Panc1 (cell line): ENCODE results near the gene CRYBG3.

ENCODE experiments used
- POLR2AphosphoS5 ChIP-seq: IDR thresholded peaks from 2 replicates; pipeline ENCODE4 v1.6.1; 2012; ENCODE audit warnings: mild to moderate bottlenecking, low read depth, low read length, moderate library complexity
- REST ChIP-seq, 2 experiments: IDR thresholded peaks; 2 replicates each; pipeline ENCODE4 v1.6.1; 2011 to 2012; ENCODE audit warnings: low read depth in 2 of 2, control low read depth in 1 of 2, low read length in 1 of 2, mild to moderate bottlenecking in 1 of 2, moderate library complexity in 1 of 2; ENCODE audit not compliant: insufficient read depth in 1 of 2
- TCF7L2 ChIP-seq: IDR thresholded peaks from 2 replicates; pipeline ENCODE4 v1.6.1; 2011; ENCODE audit warnings: mild to moderate bottlenecking, low read depth, low read length, inconsistent platforms
- TF ChIP-seq, protein P1 (sequence below): fragments of 450-650 bp; IDR thresholded peaks from 2 replicates; pipeline ENCODE4 v1.5.1; 2017; ENCODE audit warnings: mild to moderate bottlenecking

GRCh38 chr3:97937205-97937604, 115.4 kb downstream of the CRYBG3 start:
- TF ChIP-seq POLR2AphosphoS5, result no peak
- TF ChIP-seq, protein P1, sequence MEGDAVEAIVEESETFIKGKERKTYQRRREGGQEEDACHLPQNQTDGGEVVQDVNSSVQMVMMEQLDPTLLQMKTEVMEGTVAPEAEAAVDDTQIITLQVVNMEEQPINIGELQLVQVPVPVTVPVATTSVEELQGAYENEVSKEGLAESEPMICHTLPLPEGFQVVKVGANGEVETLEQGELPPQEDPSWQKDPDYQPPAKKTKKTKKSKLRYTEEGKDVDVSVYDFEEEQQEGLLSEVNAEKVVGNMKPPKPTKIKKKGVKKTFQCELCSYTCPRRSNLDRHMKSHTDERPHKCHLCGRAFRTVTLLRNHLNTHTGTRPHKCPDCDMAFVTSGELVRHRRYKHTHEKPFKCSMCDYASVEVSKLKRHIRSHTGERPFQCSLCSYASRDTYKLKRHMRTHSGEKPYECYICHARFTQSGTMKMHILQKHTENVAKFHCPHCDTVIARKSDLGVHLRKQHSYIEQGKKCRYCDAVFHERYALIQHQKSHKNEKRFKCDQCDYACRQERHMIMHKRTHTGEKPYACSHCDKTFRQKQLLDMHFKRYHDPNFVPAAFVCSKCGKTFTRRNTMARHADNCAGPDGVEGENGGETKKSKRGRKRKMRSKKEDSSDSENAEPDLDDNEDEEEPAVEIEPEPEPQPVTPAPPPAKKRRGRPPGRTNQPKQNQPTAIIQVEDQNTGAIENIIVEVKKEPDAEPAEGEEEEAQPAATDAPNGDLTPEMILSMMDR, result no peak
- no peak for TF ChIP-seq TCF7L2
- no peak for TF ChIP-seq REST (IDR thresholded peaks at IDR 0.05; ENCODE audit: insufficient read depth in 1 of 2, low read depth in 2 of 2, low read length in 1 of 2)
